Mesendoderm (in vitro differentiated cells): Measurements from ENCODE around the gene ARHGAP6.

Experiments
- DNase-seq: peaks from one replicate; pipeline ENCODE4 v3.0.0; 2013
- H2AK5ac ChIP-seq: 2 replicates; pipeline ENCODE4 v1.6.1; 2013; ENCODE audit warnings: low read length, inconsistent platforms
- H2BK120ac ChIP-seq: 2 replicates; pipeline ENCODE4 v1.6.1; 2013; ENCODE audit warnings: low read depth, mild to moderate bottlenecking, low read length, moderate library complexity, mixed read lengths
- H2BK15ac ChIP-seq: replicated peaks from 2 replicates; pipeline ENCODE4 v1.6.1; 2013; ENCODE audit warnings: low read depth, mild to moderate bottlenecking, moderate library complexity
- H2BK5ac ChIP-seq: 2 replicates; pipeline ENCODE4 v1.6.1; 2013; ENCODE audit warnings: low read length, inconsistent platforms
- H3K18ac ChIP-seq: 2 replicates; pipeline ENCODE4 v1.6.1; 2013; ENCODE audit warnings: mild to moderate bottlenecking, low read length, mixed read lengths
- H3K23ac ChIP-seq: one replicate; pipeline ENCODE4 v1.6.1; 2013; ENCODE audit warnings: low read length
- H3K27ac ChIP-seq: 2 replicates; pipeline ENCODE4 v1.5.1; 2013; ENCODE audit warnings: low read depth, mild to moderate bottlenecking, inconsistent platforms, low read length, moderate library complexity
- H3K27me3 ChIP-seq: 2 replicates; pipeline ENCODE4 v1.6.1; 2013; ENCODE audit warnings: low read length, control low read depth, mild to moderate bottlenecking, inconsistent platforms; ENCODE audit not compliant: insufficient read depth, poor library complexity
- H3K36me3 ChIP-seq: 2 replicates; pipeline ENCODE4 v1.6.1; 2013; ENCODE audit warnings: low read length, inconsistent platforms; ENCODE audit not compliant: control insufficient read depth, insufficient read depth
- H3K4ac ChIP-seq: one replicate; pipeline ENCODE4 v1.6.1; 2013; ENCODE audit warnings: low read depth, mild to moderate bottlenecking, low read length, moderate library complexity
- H3K4me1 ChIP-seq: 2 replicates; pipeline ENCODE4 v1.6.1; 2013; ENCODE audit warnings: low read depth, low read length, inconsistent platforms; ENCODE audit not compliant: control insufficient read depth
- H3K4me2 ChIP-seq: 2 replicates; pipeline ENCODE4 v1.6.1; 2013; ENCODE audit warnings: low read length
- H3K4me3 ChIP-seq: 2 replicates; pipeline ENCODE4 v1.5.1; 2013; ENCODE audit warnings: mild to moderate bottlenecking, low read length
- H3K56ac ChIP-seq: one replicate; pipeline ENCODE4 v1.6.1; 2013; ENCODE audit warnings: low read length
- H3K79me1 ChIP-seq: 2 replicates; pipeline ENCODE4 v1.6.1; 2013; ENCODE audit warnings: low read length, inconsistent platforms
- H3K79me2 ChIP-seq: 2 replicates; pipeline ENCODE4 v1.6.1; 2013; ENCODE audit warnings: mild to moderate bottlenecking, low read length; ENCODE audit not compliant: control insufficient read depth, insufficient read depth
- H3K9ac ChIP-seq: 2 replicates; pipeline ENCODE4 v1.6.1; 2013; ENCODE audit warnings: low read length, inconsistent platforms
- H4K5ac ChIP-seq: one replicate; pipeline ENCODE4 v1.6.1; 2013; ENCODE audit warnings: low read length
- H4K8ac ChIP-seq: one replicate; pipeline ENCODE4 v1.6.1; 2013; ENCODE audit warnings: low read depth, mild to moderate bottlenecking, control low read depth, low read length, moderate library complexity
- WGBS: extraction: QIAGEN DNeasy Blood & Tissue Kit; methylation state at CpG from one replicate; pipeline ENCODE4 v1.1.7; 2013; ENCODE audit warnings: low lambda C conversion rate, missing lambda C conversion rate; ENCODE audit not compliant: insufficient coverage; ENCODE audit errors: extremely low coverage; 5-methylcytosine and 5-hydroxymethylcytosine counted together

The ARHGAP6 gene

GRCh38 chrX:11273544-11273943 is 392.2 kb downstream of the ARHGAP6 start:
- H3K27me3 ChIP-seq, result no peaks in the 10 kb centered on the region
- no peak overlapping the region for H3K4me3 ChIP-seq
- H4K8ac ChIP-seq, result no peak overlapping the region
- H3K18ac ChIP-seq, result no peak overlapping the region
- H3K4me2 ChIP-seq, result no peak overlapping the region
- no peak overlapping the region for H2BK15ac ChIP-seq
- no peak overlapping the region for H3K56ac ChIP-seq
- H2BK120ac ChIP-seq, result no peak overlapping the region
- H3K9ac ChIP-seq, result no peak overlapping the region
- H3K23ac ChIP-seq, result no peak overlapping the region
- H3K79me1 ChIP-seq, result no peaks in the 10 kb centered on the region
- no peak overlapping the region for H2BK5ac ChIP-seq
- H2AK5ac ChIP-seq, result no peak overlapping the region
- H3K36me3 ChIP-seq, result no peaks in the 10 kb centered on the region
- no peaks in the 10 kb centered on the region for H3K4me1 ChIP-seq
- no peak overlapping the region for H4K5ac ChIP-seq
- DNase-seq, result no peak
- H3K79me2 ChIP-seq, result no peaks in the 10 kb centered on the region
- H3K4ac ChIP-seq, result no peak overlapping the region
- no peak overlapping the region for H3K27ac ChIP-seq
- no CpG with 5 or more reads among the region's 1 CpG for WGBS

GRCh38 chrX:11272863-11273262 is 392.9 kb downstream of the ARHGAP6 start:
- Histone ChIP-seq H2BK5ac (no peak overlapping the region), H3K79me1 (no peaks in the 10 kb centered on the region), H3K4ac (no peak overlapping the region), H3K4me2 (no peak overlapping the region), H2BK120ac (no peak overlapping the region), H4K8ac (no peak overlapping the region), H3K4me3 (no peak overlapping the region), H4K5ac (no peak overlapping the region), H2AK5ac (no peak overlapping the region), H2BK15ac (no peak overlapping the region), H3K18ac (no peak overlapping the region), H3K4me1 (no peaks in the 10 kb centered on the region), H3K9ac (no peak overlapping the region), H3K56ac (no peak overlapping the region), H3K27me3 (no peaks in the 10 kb centered on the region), H3K79me2 (no peaks in the 10 kb centered on the region), H3K27ac (no peak overlapping the region), H3K36me3 (no peaks in the 10 kb centered on the region), H3K23ac (no peak overlapping the region)
- no peak for DNase-seq
- WGBS, result no CpG with 5 or more reads among the region's 5 CpGs

- no peaks in the 10 kb centered on the region for H3K27me3 ChIP-seq
- no peak overlapping the region for H3K27ac ChIP-seq
- no peak for DNase-seq
- no peak overlapping the region for H3K56ac ChIP-seq
- no peaks in the 10 kb centered on the region for H3K79me2 ChIP-seq
- no peaks in the 10 kb centered on the region for H3K79me1 ChIP-seq
- no peaks in the 10 kb centered on the region for H3K4me1 ChIP-seq
- WGBS, result no CpG with 5 or more reads among the region's 2 CpGs
- no peak overlapping the region for H2AK5ac ChIP-seq
- no peak overlapping the region for H3K23ac ChIP-seq
- no peak overlapping the region for H3K4ac ChIP-seq
- H2BK120ac ChIP-seq, result no peak overlapping the region
- no peak overlapping the region for H4K8ac ChIP-seq
- H2BK5ac ChIP-seq, result no peak overlapping the region
- no peak overlapping the region for H3K4me2 ChIP-seq
- no peak overlapping the region for H4K5ac ChIP-seq
- H3K9ac ChIP-seq, result no peak overlapping the region
- no peaks in the 10 kb centered on the region for H3K36me3 ChIP-seq
- no peak overlapping the region for H2BK15ac ChIP-seq
- no peak overlapping the region for H3K4me3 ChIP-seq
- no peak overlapping the region for H3K18ac ChIP-seq
These were observed 393.4 kb downstream of the ARHGAP6 start for GRCh38 chrX:11272290-11272689.

- no peak overlapping the region for H2AK5ac ChIP-seq
- H3K27ac ChIP-seq, result no peak overlapping the region
- no peak overlapping the region for H4K8ac ChIP-seq
- H3K23ac ChIP-seq, result no peak overlapping the region
- H3K4ac ChIP-seq, result no peak overlapping the region
- no peaks in the 10 kb centered on the region for H3K4me1 ChIP-seq
- no peak overlapping the region for H4K5ac ChIP-seq
- no peak overlapping the region for H3K4me3 ChIP-seq
- no peaks in the 10 kb centered on the region for H3K36me3 ChIP-seq
- H3K56ac ChIP-seq, result no peak overlapping the region
- no peak overlapping the region for H2BK15ac ChIP-seq
- WGBS, result no CpG with 5 or more reads among the region's 3 CpGs
- H3K18ac ChIP-seq, result no peak overlapping the region
- no peaks in the 10 kb centered on the region for H3K27me3 ChIP-seq
- no peak overlapping the region for H2BK5ac ChIP-seq
- H3K79me1 ChIP-seq, result no peaks in the 10 kb centered on the region
- H3K79me2 ChIP-seq, result no peaks in the 10 kb centered on the region
- no peak overlapping the region for H3K4me2 ChIP-seq
- DNase-seq, result peak; percentile 10
- no peak overlapping the region for H3K9ac ChIP-seq
- H2BK120ac ChIP-seq, result no peak overlapping the region
These were observed 395.7 kb downstream of the ARHGAP6 start for GRCh38 chrX:11269996-11270395.

- H3K23ac ChIP-seq, result no peak overlapping the region
- H3K79me2 ChIP-seq, result no peaks in the 10 kb centered on the region
- no peak for DNase-seq
- H3K4ac ChIP-seq, result no peak overlapping the region
- no peak overlapping the region for H4K8ac ChIP-seq
- no peak overlapping the region for H3K4me2 ChIP-seq
- no peaks in the 10 kb centered on the region for H3K79me1 ChIP-seq
- no peak overlapping the region for H3K27ac ChIP-seq
- no peak overlapping the region for H2BK15ac ChIP-seq
- no peak overlapping the region for H3K9ac ChIP-seq
- H2AK5ac ChIP-seq, result no peak overlapping the region
- no peak overlapping the region for H3K18ac ChIP-seq
- no peaks in the 10 kb centered on the region for H3K36me3 ChIP-seq
- WGBS, result no CpG with 5 or more reads among the region's 3 CpGs
- H2BK5ac ChIP-seq, result no peak overlapping the region
- no peak overlapping the region for H4K5ac ChIP-seq
- no peak overlapping the region for H3K4me3 ChIP-seq
- no peak overlapping the region for H2BK120ac ChIP-seq
- no peak overlapping the region for H3K56ac ChIP-seq
- no peaks in the 10 kb centered on the region for H3K4me1 ChIP-seq
- H3K27me3 ChIP-seq, result no peaks in the 10 kb centered on the region
These were observed 396.7 kb downstream of the ARHGAP6 start for GRCh38 chrX:11269006-11269405.

GRCh38 chrX:11267425-11267824 is 398.3 kb downstream of the ARHGAP6 start:
- Histone ChIP-seq H4K8ac (no peak overlapping the region), H3K27me3 (no peaks in the 10 kb centered on the region), H3K9ac (no peak overlapping the region), H3K56ac (no peak overlapping the region), H2AK5ac (no peak overlapping the region), H3K4me3 (no peak overlapping the region), H2BK120ac (no peak overlapping the region), H3K4me2 (no peak overlapping the region), H3K36me3 (no peaks in the 10 kb centered on the region), H3K23ac (no peak overlapping the region), H3K79me2 (no peaks in the 10 kb centered on the region), H4K5ac (no peak overlapping the region), H3K79me1 (no peaks in the 10 kb centered on the region), H2BK5ac (no peak overlapping the region), H3K4me1 (no peaks in the 10 kb centered on the region), H3K4ac (no peak overlapping the region), H3K27ac (no peak overlapping the region), H2BK15ac (no peak overlapping the region), H3K18ac (no peak overlapping the region)
- DNase-seq, result peak; percentile 0
- no CpG with 5 or more reads among the region's 3 CpGs for WGBS
